ENCODE results near the gene PRPF19.

Gene PRPF19

GRCh38 chr11:60906132-60906972 is at the start of gene PRPF19:
PRPF19 (minus strand) TSS chr11:60906585; CDS start chr11:60906382, 203 bp downstream.
- DNase-seq = peak; percentile 46 to 98 (median 94)

DNA sequence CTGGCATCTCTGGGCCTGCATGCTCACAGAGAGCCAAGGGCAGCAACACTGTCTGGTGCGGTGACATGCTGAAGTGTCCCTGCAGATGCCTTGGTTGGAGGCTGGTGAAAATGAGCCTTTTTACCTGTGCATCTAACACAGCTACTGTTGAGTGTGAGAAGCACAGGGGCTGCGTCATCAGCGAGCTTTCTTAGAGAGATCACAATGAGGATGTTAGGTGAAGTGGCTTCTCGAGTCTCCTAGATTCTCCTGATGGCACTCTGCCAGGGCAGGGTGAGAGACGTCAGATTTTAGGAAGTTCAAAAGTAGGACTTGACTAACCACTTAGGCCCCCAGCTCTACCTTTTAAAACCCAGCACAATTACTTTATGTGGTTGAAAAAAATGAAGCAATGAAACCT is 49.2 kb upstream of the PRPF19 start:
- no peak for DNase-seq

DNA sequence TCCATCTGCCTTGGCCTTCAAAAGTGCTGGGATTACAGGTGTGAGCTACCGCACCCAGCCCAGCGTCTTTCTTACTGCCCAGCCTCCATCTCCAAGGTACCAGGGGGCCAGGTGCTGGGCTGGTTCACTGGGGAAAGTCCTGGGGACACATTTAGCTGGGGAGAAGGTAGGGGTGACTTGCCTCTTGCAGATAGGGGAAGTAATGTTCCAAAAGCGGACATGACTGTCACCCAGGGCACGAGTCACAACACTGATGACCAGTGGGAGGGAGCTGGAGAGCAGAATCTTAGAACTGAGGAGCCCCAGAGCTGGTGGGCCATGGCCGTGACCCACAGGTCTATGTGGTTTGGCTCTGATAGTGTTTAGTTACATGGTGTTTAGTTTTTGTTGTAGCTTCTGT is 48.0 kb upstream of the PRPF19 start:
- DNase-seq = no peak

DNA sequence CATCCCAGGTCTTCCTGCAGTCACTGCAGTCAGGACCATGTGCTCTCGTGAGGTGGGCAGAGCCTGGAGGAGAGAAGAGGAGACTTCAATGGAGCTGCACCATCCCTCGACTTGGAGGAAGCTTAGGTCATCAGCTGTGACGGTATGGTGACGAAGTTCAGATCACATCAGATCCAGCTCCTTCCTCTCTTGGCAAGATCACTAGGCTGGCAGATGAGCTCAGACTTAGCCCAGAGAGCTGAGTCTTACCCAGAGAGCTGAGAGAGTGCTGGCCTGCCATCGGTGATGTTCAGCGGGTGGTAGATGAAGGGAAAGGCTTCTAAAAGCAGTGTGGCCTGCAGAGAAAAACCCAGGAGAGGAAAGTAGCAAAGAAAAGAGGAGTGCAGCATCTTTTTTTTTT is 47.4 kb upstream of the PRPF19 start:
- no peak for DNase-seq

DNA sequence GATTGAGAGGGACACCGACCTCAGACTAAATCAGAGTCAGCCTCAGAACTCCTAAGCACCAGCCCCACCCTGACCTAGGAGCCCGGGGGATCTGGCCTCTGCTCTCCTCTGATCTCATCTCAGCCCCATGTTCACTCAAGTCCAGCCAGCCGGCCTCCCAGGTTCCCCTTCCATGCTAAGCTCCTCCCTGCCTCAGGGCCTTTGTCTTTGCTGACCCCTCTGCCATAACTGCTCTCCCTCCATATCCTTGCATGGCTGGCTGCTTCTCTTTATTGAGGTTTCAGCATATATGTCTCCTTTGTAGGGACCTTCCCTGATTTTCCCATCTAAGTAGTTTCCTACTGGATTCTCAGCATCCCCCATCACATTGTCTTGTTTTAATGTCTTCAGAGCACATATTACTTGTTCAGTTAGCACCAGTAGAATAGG is 46.4 kb upstream of the PRPF19 start:
- DNase-seq = no peak

DNA sequence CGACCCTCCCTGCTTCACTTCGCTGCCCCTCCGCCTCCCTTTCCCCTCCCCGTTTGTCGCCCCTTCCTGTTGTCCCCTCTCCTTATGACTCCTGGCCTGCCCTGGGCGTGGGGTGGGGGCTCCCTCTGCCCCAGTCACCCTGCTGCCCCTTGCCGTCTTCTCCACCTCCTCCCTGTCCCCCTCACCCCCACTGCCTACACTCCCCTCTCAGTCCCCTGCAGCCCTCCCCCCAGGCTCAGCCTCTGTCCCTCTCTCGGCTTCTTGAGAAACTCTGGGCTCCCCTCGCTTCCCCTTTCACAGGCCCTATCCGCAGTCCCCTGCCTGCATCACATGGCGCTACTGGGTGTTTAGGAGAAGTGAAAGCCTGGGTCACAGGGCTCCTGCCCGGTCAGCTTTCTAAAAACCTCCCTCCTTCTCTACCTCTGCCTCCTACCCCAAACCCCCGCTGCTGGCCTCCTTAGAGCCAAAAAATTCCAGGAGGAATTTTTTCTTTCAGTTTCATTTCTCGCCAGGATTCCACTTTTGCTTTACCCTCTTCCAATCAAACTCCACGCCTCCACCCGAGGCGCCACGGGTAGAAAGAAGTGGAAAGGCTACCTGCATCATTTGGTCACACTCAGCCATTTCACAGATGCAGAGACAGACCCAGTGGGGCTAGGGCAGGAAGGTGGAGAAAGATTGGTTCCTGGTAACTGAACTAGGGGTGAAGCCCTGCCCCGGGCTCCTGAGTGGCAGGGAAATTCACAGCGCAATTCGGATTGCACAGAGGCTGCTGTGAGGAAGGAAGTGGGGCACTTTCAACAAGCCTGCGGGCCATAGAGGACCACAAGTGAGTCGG is 45.7 kb upstream of the PRPF19 start, which contains the start of gene SLC15A3:
Gene SLC15A3 (minus strand): TSS at position 273 of the 838 bp plus-strand sequence. CDS start 625 bp downstream, outside the sequence.
- peak in 26 of 56 donors; percentile 12 to 64 (median 32) for DNase-seq

GRCh38 chr11:60951606-60951903 is 45.2 kb upstream of the PRPF19 start:
- no peak for DNase-seq

DNA sequence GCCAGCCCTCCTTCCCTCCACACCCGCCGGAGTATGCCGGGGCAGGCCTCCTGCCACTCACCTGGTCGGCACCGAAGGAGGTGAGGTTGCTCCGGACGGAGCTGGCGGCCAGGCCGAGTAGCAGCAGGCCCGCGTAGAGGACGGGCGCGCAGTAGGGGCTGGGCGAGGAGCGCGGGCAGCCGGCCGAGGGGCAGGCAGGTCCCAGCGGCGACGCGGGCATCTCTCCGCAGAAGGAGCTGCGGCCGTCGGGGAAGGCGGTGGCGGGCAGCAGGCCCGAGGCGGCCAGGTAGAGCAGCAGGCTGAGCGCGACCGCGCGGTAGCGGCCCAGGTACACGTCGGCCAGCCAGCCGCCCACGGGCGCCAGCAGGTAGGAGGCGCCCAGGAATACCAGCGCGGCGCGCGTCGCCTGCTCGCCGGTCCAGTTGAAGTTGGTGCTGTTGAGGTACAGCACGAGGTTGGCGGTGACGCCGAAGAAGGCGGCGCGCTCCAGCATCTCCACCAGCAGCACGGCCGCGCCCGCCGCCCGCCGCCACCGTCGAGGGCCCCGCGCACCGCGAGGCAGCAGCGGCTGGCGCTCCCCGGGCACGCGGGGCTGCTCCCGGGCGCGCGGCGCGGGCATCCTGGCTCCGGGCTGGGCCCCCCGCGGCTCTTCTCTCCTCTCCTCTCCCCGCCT is 44.7 kb upstream of the PRPF19 start:
- DNase-seq = no peak

DNA sequence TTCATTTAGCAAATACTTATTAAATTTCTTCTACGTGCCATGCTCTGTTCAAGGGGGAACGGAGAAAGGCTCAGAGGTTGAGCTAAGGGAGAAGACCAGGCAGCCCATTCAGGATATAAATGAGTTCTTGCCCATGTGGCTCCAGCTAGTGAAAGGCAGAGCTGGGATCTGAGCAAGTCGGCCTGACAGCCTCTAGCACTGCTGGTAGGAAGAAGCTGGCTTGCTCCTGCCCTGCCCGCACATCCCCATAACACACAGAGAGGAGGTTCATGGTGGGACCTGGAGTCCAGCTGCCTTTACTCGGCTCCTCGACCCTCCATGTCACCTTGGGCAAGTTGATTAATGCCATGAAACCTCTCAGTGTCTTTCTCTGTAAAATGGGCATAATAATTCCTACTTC is 43.6 kb upstream of the PRPF19 start:
- DNase-seq = no peak

GRCh38 chr11:60948250-60948649 is 41.9 kb upstream of the PRPF19 start:
- DNase-seq = no peak

DNA sequence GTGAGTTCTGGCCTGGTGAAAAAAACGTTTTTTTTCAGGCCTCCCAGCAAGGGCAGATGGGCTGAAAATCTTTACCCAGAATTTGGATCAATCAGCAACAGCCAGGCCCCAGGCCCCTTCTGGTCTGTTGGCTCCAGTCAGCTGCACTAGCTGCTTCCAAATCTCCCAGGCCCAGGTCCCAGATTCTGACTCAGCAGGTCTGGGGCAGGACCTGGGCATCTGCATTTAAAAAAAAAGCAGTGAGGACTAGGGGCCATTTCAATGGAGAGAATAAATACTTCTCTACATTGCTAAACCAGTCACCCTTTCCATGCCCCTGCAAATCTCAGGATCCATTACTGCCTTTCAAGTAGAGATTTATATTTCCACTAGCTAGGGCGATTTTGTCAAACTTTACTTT is 41.3 kb upstream of the PRPF19 start:
- DNase-seq = peak in 17 of 56 donors; percentile 15 to 54 (median 29)

- DNase-seq = no peak
These were observed 40.3 kb upstream of the PRPF19 start for GRCh38 chr11:60946601-60947264.

DNA sequence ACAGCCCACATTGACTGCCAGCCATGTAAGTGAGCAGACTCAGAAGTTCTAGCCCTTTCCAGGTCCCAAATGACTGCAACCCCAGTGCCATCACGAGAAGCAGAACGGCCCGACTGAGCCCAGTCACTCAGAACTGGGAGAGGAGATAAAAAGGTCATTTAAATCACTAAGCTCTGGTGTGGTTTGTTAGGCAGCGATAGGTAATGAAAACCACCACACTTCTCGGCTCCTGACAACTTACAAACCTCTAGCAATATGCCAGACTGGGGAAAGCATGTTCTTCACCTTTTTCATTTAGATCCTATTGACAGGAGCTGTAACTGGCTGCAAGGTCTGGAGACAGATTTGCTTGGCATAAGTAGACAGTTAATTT is 38.9 kb upstream of the PRPF19 start:
- no peak for DNase-seq

GRCh38 chr11:60944490-60945294 is 38.3 kb upstream of the PRPF19 start:
- DNase-seq = no peak

- no peak for DNase-seq
These were observed 36.7 kb upstream of the PRPF19 start for GRCh38 chr11:60942970-60943565.

GRCh38 chr11:60942219-60942618 is 35.8 kb upstream of the PRPF19 start:
- no peak for DNase-seq

- peak in 3 of 56 donors; percentile 5 to 19 (median 13) for DNase-seq
These were observed 35.2 kb upstream of the PRPF19 start for GRCh38 chr11:60941371-60942119.

GRCh38 chr11:60939855-60940254 is 33.5 kb upstream of the PRPF19 start:
- no peak for DNase-seq

DNA sequence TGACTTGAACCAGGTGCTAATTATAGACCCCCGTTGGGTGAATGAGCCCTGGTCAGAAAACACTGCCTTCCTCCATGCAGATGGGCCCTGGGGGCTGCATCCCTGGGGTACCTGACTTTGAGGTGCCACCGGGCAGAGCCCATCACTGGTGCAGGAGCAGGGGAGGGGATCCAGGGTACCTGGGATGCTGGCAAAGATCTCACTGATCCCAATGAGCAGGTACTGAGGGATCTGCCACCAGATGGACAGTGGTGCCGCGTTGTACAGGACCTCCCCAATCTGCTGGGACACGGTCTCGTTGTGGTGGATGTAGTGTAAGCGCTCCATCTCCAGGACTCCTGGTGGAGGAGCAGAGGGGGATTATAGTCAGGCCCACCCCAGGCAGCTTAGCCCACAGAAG is 32.9 kb upstream of the PRPF19 start:
- DNase-seq = no peak
